HEK293T (cell line): Measurements from ENCODE around the gene C2orf81.

Experiments
- ARNT ChIP-seq: fragments of 450-650 bp; IDR thresholded peaks from 2 replicates; pipeline ENCODE4 v1.6.1; 2017; ENCODE audit warnings: mild to moderate bottlenecking
- CTBP1 ChIP-seq: fragments of 450-650 bp; IDR thresholded peaks from 2 replicates; pipeline ENCODE4 v1.6.1; 2016; ENCODE audit warnings: borderline replicate concordance
- FOXA1 ChIP-seq: fragments of 450-650 bp; IDR thresholded peaks from 2 replicates; pipeline ENCODE4 v1.6.1; 2016; ENCODE audit warnings: mild to moderate bottlenecking
- FOXM1 ChIP-seq: fragments of 450-650 bp; IDR thresholded peaks from 2 replicates; pipeline ENCODE4 v1.6.1; 2017; ENCODE audit warnings: mild to moderate bottlenecking, borderline replicate concordance
- HDGF ChIP-seq: fragments of 450-650 bp; IDR thresholded peaks from 2 replicates; pipeline ENCODE4 v1.6.1; 2017; ENCODE audit warnings: antibody characterized with exemption, borderline replicate concordance
- L3MBTL2 ChIP-seq: fragments of 450-650 bp; conservative IDR thresholded peaks from 2 replicates; pipeline ENCODE4 v1.6.1; 2016; ENCODE audit warnings: mild to moderate bottlenecking
- SP1 ChIP-seq: fragments of 450-650 bp; IDR thresholded peaks from 2 replicates; pipeline ENCODE4 v1.6.1; 2017
- TARDBP ChIP-seq: fragments of 450-650 bp; IDR thresholded peaks from 2 replicates; pipeline ENCODE4 v1.6.1; 2016
- ZNF384 ChIP-seq: fragments of 450-650 bp; IDR thresholded peaks from 2 replicates; pipeline ENCODE4 v1.6.1; 2016

GRCh38 chr2:74372674-74373073, 48.7 kb downstream of the C2orf81 start:
- TF ChIP-seq HDGF (no peak), FOXA1 (no peak), ARNT (no peak), ZNF384 (no peak), SP1 (no peak), TARDBP (no peak), FOXM1 (no peak), CTBP1 (no peak), L3MBTL2 (no peak)
